Measurements from ENCODE around the gene CGNL1. TPM values are rescaled to one million over a fixed set of nuclear protein-coding genes. Genes with fewer than 3 reads are reported as not detected.

The CGNL1 gene
- total and polyA plus RNA-seq, 2 experiments from 2014 or later: 11.4 to 13.1 TPM

- TF ChIP-seq CTCF (IDR thresholded peaks at IDR 0.05; ENCODE audit: poor library complexity): peak; percentile 90
- TF ChIP-seq EZH2 (IDR thresholded peaks at IDR 0.05; ENCODE audit: borderline replicate concordance): no peak
- no peak for TF ChIP-seq EZH2phosphoT487 (IDR thresholded peaks at IDR 0.05; ENCODE audit: low read depth, severe bottlenecking, unreplicated experiment)
- H3K79me2 ChIP-seq: no peaks in the 10 kb centered on the region
- 2% methylated on average over 5 of the region's 5 CpGs for WGBS (ENCODE audit: low lambda C conversion rate, missing lambda C conversion rate)
- no peaks in the 10 kb centered on the region for H3K4me1 ChIP-seq (ENCODE audit: insufficient read depth)
- H4K20me1 ChIP-seq (ENCODE audit: insufficient read depth, poor library complexity, severe bottlenecking): no peaks in the 10 kb centered on the region
- H3K27ac ChIP-seq: no peak overlapping the region
- peak; percentile 80 for DNase-seq (ENCODE audit: low spot score)
- H3K4me3 ChIP-seq: no peak overlapping the region
- H3K27me3 ChIP-seq: no peaks in the 10 kb centered on the region
- no peak overlapping the region for H2AFZ ChIP-seq
- no peak overlapping the region for H3K4me2 ChIP-seq
- no peaks in the 10 kb centered on the region for H3K9me2 ChIP-seq (replicated peaks; ENCODE audit: insufficient read depth)
- H3K36me3 ChIP-seq (replicated peaks; ENCODE audit: insufficient read depth, low read depth): no peaks in the 10 kb centered on the region
- no peaks in the 10 kb centered on the region for H3K9me3 ChIP-seq (ENCODE audit: low read depth)
Observed at GRCh38 chr15:57340682-57341259, 35.5 kb upstream of the CGNL1 start.

GRCh38 chr15:57343048-57343447 lies 33.3 kb upstream of the CGNL1 start:
- DNase-seq (ENCODE audit: low spot score): no peak
- Histone ChIP-seq H4K20me1 (ENCODE audit: insufficient read depth, poor library complexity, severe bottlenecking) (no peaks in the 10 kb centered on the region), H2AFZ (no peak overlapping the region), H3K79me2 (no peaks in the 10 kb centered on the region), H3K4me2 (no peak overlapping the region), H3K9me2 (replicated peaks; ENCODE audit: insufficient read depth) (no peaks in the 10 kb centered on the region), H3K27me3 (no peaks in the 10 kb centered on the region), H3K4me3 (no peak overlapping the region), H3K4me1 (ENCODE audit: insufficient read depth) (no peaks in the 10 kb centered on the region), H3K27ac (no peak overlapping the region), H3K9me3 (ENCODE audit: low read depth) (no peaks in the 10 kb centered on the region), H3K36me3 (replicated peaks; ENCODE audit: insufficient read depth, low read depth) (no peaks in the 10 kb centered on the region)
- 92% methylated on average over 7 of the region's 7 CpGs for WGBS (ENCODE audit: low lambda C conversion rate, missing lambda C conversion rate)
- TF ChIP-seq EZH2phosphoT487 (IDR thresholded peaks at IDR 0.05; ENCODE audit: low read depth, severe bottlenecking, unreplicated experiment) (no peak), CTCF (IDR thresholded peaks at IDR 0.05; ENCODE audit: poor library complexity) (no peak), EZH2 (IDR thresholded peaks at IDR 0.05; ENCODE audit: borderline replicate concordance) (no peak)

GRCh38 chr15:57343498-57343897 lies 32.8 kb upstream of the CGNL1 start:
- H4K20me1 ChIP-seq (ENCODE audit: insufficient read depth, poor library complexity, severe bottlenecking): no peaks in the 10 kb centered on the region
- no peaks in the 10 kb centered on the region for H3K9me2 ChIP-seq (replicated peaks; ENCODE audit: insufficient read depth)
- H3K79me2 ChIP-seq: no peaks in the 10 kb centered on the region
- TF ChIP-seq EZH2phosphoT487 (IDR thresholded peaks at IDR 0.05; ENCODE audit: low read depth, severe bottlenecking, unreplicated experiment) (no peak), EZH2 (IDR thresholded peaks at IDR 0.05; ENCODE audit: borderline replicate concordance) (no peak), CTCF (IDR thresholded peaks at IDR 0.05; ENCODE audit: poor library complexity) (no peak)
- no peak overlapping the region for H3K4me2 ChIP-seq
- DNase-seq (ENCODE audit: low spot score): no peak
- H3K27me3 ChIP-seq: no peaks in the 10 kb centered on the region
- no peak overlapping the region for H3K27ac ChIP-seq
- no peak overlapping the region for H3K4me3 ChIP-seq
- no peaks in the 10 kb centered on the region for H3K4me1 ChIP-seq (ENCODE audit: insufficient read depth)
- H3K36me3 ChIP-seq (replicated peaks; ENCODE audit: insufficient read depth, low read depth): no peaks in the 10 kb centered on the region
- no peak overlapping the region for H2AFZ ChIP-seq
- 77% methylated on average over 6 of the region's 6 CpGs for WGBS (ENCODE audit: low lambda C conversion rate, missing lambda C conversion rate)
- no peaks in the 10 kb centered on the region for H3K9me3 ChIP-seq (ENCODE audit: low read depth)

Measured in hepatocyte (in vitro differentiated cells).